HepG2 (cell line): Measurements from ENCODE around the gene BATF2. TPM values are rescaled to one million over a fixed set of nuclear protein-coding genes. Genes with fewer than 3 reads are reported as not detected.

Experiments used
- ARNTL ChIP-seq: sonication (generic); formaldehyde crosslinking; IDR thresholded peaks from 2 replicates; pipeline ENCODE4 v1.4.0; 2020; ENCODE audit warnings: mild to moderate bottlenecking, missing genetic modification reagents
- ATRX ChIP-seq: sonication (generic); formaldehyde crosslinking; IDR thresholded peaks from 2 replicates; pipeline ENCODE4 v1.4.0; 2020; ENCODE audit warnings: missing genetic modification reagents, borderline replicate concordance
- IRX3 ChIP-seq: sonication (generic); formaldehyde crosslinking; IDR thresholded peaks from 2 replicates; pipeline ENCODE4 v1.8.1; 2023; ENCODE audit warnings: mild to moderate bottlenecking, low read depth, missing genetic modification reagents, borderline replicate concordance
- MIER2 ChIP-seq: IDR thresholded peaks from 2 replicates; pipeline ENCODE4 v1.6.1; 2016; ENCODE audit warnings: missing biosample characterization, missing genetic modification reagents
- NFATC3 ChIP-seq: sonication (generic); formaldehyde crosslinking; IDR thresholded peaks from 2 replicates; pipeline ENCODE4 v1.5.1; 2020; ENCODE audit warnings: mild to moderate bottlenecking, missing genetic modification reagents
- PCBP1 ChIP-seq: fragments of 200-400 bp; formaldehyde crosslinking; IDR thresholded peaks from 2 replicates; pipeline ENCODE4 v1.6.1; 2017; ENCODE audit warnings: mild to moderate bottlenecking, low read depth, low read length, borderline replicate concordance
- PLRG1 ChIP-seq: fragments of 450-650 bp; conservative IDR thresholded peaks from 2 replicates; pipeline ENCODE4 v1.6.1; 2016
- PRMT3 ChIP-seq: sonication (generic); formaldehyde crosslinking; IDR thresholded peaks from 2 replicates; pipeline ENCODE4 v1.8.1; 2022; ENCODE audit warnings: low read depth, mild to moderate bottlenecking, moderate library complexity, missing genetic modification reagents, borderline replicate concordance
- SP140L ChIP-seq: sonication (generic); formaldehyde crosslinking; IDR thresholded peaks from 2 replicates; pipeline ENCODE4 v1.4.0; 2020; ENCODE audit warnings: missing genetic modification reagents, borderline replicate concordance
- STAG1 ChIP-seq: sonication (generic); formaldehyde crosslinking; IDR thresholded peaks from 2 replicates; pipeline ENCODE4 v1.4.0; 2020; ENCODE audit warnings: missing genetic modification reagents
- TAF1 ChIP-seq: sonication (generic); formaldehyde crosslinking; IDR thresholded peaks from 2 replicates; pipeline ENCODE4 v1.4.0; 2020; ENCODE audit warnings: missing genetic modification reagents
- TAF15 ChIP-seq: fragments of 200-400 bp; formaldehyde crosslinking; IDR thresholded peaks from one replicate; pipeline ENCODE4 v1.6.1; 2018; ENCODE audit warnings: mild to moderate bottlenecking, low read depth, low read length; ENCODE audit not compliant: poor library complexity, severe bottlenecking
- TBX2 ChIP-seq: sonication (generic); formaldehyde crosslinking; IDR thresholded peaks from 2 replicates; pipeline ENCODE4 v1.5.0; 2020; ENCODE audit warnings: missing genetic modification reagents, mild to moderate bottlenecking, borderline replicate concordance
- ZFX ChIP-seq: sonication (generic); formaldehyde crosslinking; IDR thresholded peaks from 2 replicates; pipeline ENCODE4 v1.4.0; 2020; ENCODE audit warnings: mild to moderate bottlenecking, low read depth, missing genetic modification reagents, moderate library complexity
- ZNF260 ChIP-seq: sonication (generic); formaldehyde crosslinking; IDR thresholded peaks from 2 replicates; pipeline ENCODE4 v1.4.0; 2020; ENCODE audit warnings: missing genetic modification reagents, low read depth, mild to moderate bottlenecking, borderline replicate concordance
- ZNF335 ChIP-seq: sonication (generic); formaldehyde crosslinking; IDR thresholded peaks from 2 replicates; pipeline ENCODE4 v1.4.0; 2020; ENCODE audit warnings: missing genetic modification reagents
- ZNF33B ChIP-seq: sonication (generic); formaldehyde crosslinking; IDR thresholded peaks from 2 replicates; pipeline ENCODE4 v1.5.1; 2020; ENCODE audit warnings: mild to moderate bottlenecking, missing genetic modification reagents
- ZNF343 ChIP-seq: sonication (generic); formaldehyde crosslinking; IDR thresholded peaks from 2 replicates; pipeline ENCODE4 v1.4.0; 2020; ENCODE audit warnings: mild to moderate bottlenecking, missing genetic modification reagents
- ZNF775 ChIP-seq: sonication (generic); formaldehyde crosslinking; IDR thresholded peaks from 2 replicates; pipeline ENCODE4 v1.4.0; 2020; ENCODE audit warnings: missing genetic modification reagents, mild to moderate bottlenecking, moderate library complexity, borderline replicate concordance
- ZSCAN12 ChIP-seq: sonication (generic); formaldehyde crosslinking; IDR thresholded peaks from 2 replicates; pipeline ENCODE4 v1.9.0; 2021; ENCODE audit warnings: mild to moderate bottlenecking, missing genetic modification reagents
- ZSCAN21 ChIP-seq: sonication (generic); formaldehyde crosslinking; IDR thresholded peaks from 2 replicates; pipeline ENCODE4 v1.8.0; 2022; ENCODE audit warnings: mild to moderate bottlenecking, missing genetic modification reagents, moderate library complexity, borderline replicate concordance
- polyA plus RNA-seq, 8 experiments: library from polyadenylated mRNA; depleted of rRNA in 3 of 8; stranded (reverse) in 7 of 8; unstranded in 1 of 8; fragments of >200 nt; fragmentation: Illumina TruSeq in 4 of 8; extraction: Trizol in 4 of 8; gene quantifications; 2 replicates each; pipeline versions ENCODE4 v1.2.1 to v1.2.3, GENCODE V29; 2011 to 2016; ENCODE audit warnings: low read depth in 4 of 8, missing spikeins in 1 of 8, mixed read lengths in 1 of 8; ENCODE audit not compliant: insufficient read depth in 1 of 8
- total RNA-seq, 5 experiments: library from RNA; depleted of rRNA; stranded (reverse); fragments of >200 nt; fragmentation: Illumina TruSeq; extraction: Trizol; gene quantifications; 2 replicates each; pipeline ENCODE4 v1.2.3, GENCODE V29; 2016; ENCODE audit warnings: low read depth in 1 of 5
- TF ChIP-seq, protein P1 (sequence below): sonication (generic); formaldehyde crosslinking; IDR thresholded peaks from 2 replicates; pipeline ENCODE4 v1.4.0; 2020; ENCODE audit warnings: missing genetic modification reagents
- TF ChIP-seq, protein P2 (sequence below): IDR thresholded peaks from 2 replicates; pipeline ENCODE4 v1.6.1; 2016; ENCODE audit warnings: low read depth, borderline replicate concordance
- TF ChIP-seq, protein P3 (sequence below): sonication (generic); formaldehyde crosslinking; IDR thresholded peaks from 2 replicates; pipeline ENCODE4 v1.5.0; 2020; ENCODE audit warnings: missing genetic modification reagents, mild to moderate bottlenecking, borderline replicate concordance
- TF ChIP-seq, protein P4 (sequence below): sonication (generic); formaldehyde crosslinking; IDR thresholded peaks from 2 replicates; pipeline ENCODE4 v1.9.0; 2021; ENCODE audit warnings: missing genetic modification reagents, borderline replicate concordance

The BATF2 gene
- total and polyA plus RNA-seq, 2 of the 13 experiments (the other 11 are each of a cell fraction or from before 2014, with no cell fraction given) = 2.8 to 3.9 TPM

DNA sequence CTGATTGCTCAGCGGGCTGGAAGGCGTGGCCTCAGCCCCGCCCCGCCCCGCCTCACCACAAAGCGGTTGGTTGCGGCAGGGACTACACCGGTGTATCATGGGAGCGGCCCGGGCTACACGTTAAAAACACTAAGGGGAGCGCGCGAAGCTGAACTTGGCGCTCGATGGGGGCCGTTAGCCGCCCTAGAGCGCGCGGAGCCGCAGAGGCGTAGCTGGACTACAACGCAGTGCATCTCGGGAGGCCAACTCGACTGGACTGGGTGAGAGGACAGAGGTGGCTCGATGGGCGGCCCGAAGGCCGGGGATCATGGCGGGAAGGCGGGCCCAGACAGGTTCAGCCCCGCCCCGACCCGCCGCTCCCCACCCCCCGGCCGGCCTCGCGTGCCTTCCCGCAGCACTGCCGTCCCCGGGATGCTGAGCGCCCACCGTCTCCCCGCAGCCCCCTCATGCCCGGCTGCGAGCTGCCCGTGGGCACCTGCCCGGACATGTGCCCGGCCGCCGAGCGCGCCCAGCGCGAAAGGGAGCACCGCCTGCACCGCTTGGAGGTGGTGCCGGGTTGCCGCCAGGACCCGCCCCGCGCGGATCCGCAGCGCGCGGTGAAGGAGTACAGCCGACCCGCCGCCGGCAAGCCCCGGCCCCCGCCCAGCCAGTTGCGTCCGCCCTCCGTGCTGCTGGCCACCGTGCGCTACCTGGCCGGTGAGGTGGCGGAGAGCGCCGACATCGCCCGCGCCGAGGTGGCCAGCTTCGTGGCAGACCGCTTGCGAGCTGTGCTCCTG is 44.3 kb upstream of the BATF2 start, which contains the start of gene SAC3D1 (continued):
- TF ChIP-seq PRMT3 (CRISPR knock-in tag) (no peak), ZFX (peak; percentile 80), ZNF335 (CRISPR knock-in tag) (0 out of 2 replicates have a peak, but pooled peaks have one; percentile 43), TAF1 (CRISPR knock-in tag) (peak; percentile 52; the same call in 1 of the 2 replicates), ZSCAN12 (CRISPR knock-in tag) (no peak), ARNTL (CRISPR knock-in tag) (peak; percentile 64; the same call in 1 of the 2 replicates), IRX3 (CRISPR knock-in tag) (0 out of 2 replicates have a peak, but pooled peaks have one; percentile 72), TBX2 (peak; percentile 50; the same call in 1 of the 2 replicates), STAG1 (CRISPR knock-in tag) (no peak), ZNF260 (CRISPR knock-in tag) (no peak), ZSCAN21 (CRISPR knock-in tag) (peak; percentile 77; the same call in 1 of the 2 replicates), ZNF33B (CRISPR knock-in tag) (no peak), TAF15 (no peak), ATRX (CRISPR knock-in tag) (no peak), ZNF343 (CRISPR knock-in tag) (0 out of 2 replicates have a peak, but pooled peaks have one; percentile 17), SP140L (CRISPR knock-in tag) (no peak), PLRG1 (no peak), NFATC3 (CRISPR knock-in tag) (no peak), ZNF775 (CRISPR knock-in tag) (no peak), PCBP1 (no peak), MIER2 (CRISPR knock-in tag) (no peak)
- TF ChIP-seq, protein P1, sequence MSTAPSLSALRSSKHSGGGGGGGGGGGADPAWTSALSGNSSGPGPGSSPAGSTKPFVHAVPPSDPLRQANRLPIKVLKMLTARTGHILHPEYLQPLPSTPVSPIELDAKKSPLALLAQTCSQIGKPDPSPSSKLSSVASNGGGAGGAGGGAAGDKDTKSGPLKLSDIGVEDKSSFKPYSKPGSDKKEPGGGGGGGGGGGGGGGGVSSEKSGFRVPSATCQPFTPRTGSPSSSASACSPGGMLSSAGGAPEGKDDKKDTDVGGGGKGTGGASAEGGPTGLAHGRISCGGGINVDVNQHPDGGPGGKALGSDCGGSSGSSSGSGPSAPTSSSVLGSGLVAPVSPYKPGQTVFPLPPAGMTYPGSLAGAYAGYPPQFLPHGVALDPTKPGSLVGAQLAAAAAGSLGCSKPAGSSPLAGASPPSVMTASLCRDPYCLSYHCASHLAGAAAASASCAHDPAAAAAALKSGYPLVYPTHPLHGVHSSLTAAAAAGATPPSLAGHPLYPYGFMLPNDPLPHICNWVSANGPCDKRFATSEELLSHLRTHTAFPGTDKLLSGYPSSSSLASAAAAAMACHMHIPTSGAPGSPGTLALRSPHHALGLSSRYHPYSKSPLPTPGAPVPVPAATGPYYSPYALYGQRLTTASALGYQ (CRISPR knock-in tag) = 0 out of 2 replicates have a peak, but pooled peaks have one; percentile 42
- TF ChIP-seq, protein P2, sequence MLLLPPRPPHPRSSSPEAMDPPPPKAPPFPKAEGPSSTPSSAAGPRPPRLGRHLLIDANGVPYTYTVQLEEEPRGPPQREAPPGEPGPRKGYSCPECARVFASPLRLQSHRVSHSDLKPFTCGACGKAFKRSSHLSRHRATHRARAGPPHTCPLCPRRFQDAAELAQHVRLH = no peak
- TF ChIP-seq, protein P3, sequence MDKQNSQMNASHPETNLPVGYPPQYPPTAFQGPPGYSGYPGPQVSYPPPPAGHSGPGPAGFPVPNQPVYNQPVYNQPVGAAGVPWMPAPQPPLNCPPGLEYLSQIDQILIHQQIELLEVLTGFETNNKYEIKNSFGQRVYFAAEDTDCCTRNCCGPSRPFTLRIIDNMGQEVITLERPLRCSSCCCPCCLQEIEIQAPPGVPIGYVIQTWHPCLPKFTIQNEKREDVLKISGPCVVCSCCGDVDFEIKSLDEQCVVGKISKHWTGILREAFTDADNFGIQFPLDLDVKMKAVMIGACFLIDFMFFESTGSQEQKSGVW (CRISPR knock-in tag) = no peak
- TF ChIP-seq, protein P4, sequence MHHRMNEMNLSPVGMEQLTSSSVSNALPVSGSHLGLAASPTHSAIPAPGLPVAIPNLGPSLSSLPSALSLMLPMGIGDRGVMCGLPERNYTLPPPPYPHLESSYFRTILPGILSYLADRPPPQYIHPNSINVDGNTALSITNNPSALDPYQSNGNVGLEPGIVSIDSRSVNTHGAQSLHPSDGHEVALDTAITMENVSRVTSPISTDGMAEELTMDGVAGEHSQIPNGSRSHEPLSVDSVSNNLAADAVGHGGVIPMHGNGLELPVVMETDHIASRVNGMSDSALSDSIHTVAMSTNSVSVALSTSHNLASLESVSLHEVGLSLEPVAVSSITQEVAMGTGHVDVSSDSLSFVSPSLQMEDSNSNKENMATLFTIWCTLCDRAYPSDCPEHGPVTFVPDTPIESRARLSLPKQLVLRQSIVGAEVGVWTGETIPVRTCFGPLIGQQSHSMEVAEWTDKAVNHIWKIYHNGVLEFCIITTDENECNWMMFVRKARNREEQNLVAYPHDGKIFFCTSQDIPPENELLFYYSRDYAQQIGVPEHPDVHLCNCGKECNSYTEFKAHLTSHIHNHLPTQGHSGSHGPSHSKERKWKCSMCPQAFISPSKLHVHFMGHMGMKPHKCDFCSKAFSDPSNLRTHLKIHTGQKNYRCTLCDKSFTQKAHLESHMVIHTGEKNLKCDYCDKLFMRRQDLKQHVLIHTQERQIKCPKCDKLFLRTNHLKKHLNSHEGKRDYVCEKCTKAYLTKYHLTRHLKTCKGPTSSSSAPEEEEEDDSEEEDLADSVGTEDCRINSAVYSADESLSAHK (CRISPR knock-in tag) = no peak
